PC-3 (cell line): ENCODE measurements around the gene CCL7.

Experiments
- EZH2phosphoT487 ChIP-seq: fragments of 300-600 bp; sonication (generic); IDR thresholded peaks from 2 replicates; pipeline ENCODE4 v1.6.1; 2018; ENCODE audit warnings: mild to moderate bottlenecking, antibody characterized with exemption, low read length, borderline replicate concordance
- TF ChIP-seq, protein P1 (sequence below): fragments of 300-600 bp; sonication (generic); conservative IDR thresholded peaks from 2 replicates; pipeline ENCODE4 v1.5.1; 2017; ENCODE audit warnings: antibody characterized with exemption, low read depth, mild to moderate bottlenecking, low read length

GRCh38 chr17:34269969-34270368 is at the start of gene CCL7:
- TF ChIP-seq, protein P1, sequence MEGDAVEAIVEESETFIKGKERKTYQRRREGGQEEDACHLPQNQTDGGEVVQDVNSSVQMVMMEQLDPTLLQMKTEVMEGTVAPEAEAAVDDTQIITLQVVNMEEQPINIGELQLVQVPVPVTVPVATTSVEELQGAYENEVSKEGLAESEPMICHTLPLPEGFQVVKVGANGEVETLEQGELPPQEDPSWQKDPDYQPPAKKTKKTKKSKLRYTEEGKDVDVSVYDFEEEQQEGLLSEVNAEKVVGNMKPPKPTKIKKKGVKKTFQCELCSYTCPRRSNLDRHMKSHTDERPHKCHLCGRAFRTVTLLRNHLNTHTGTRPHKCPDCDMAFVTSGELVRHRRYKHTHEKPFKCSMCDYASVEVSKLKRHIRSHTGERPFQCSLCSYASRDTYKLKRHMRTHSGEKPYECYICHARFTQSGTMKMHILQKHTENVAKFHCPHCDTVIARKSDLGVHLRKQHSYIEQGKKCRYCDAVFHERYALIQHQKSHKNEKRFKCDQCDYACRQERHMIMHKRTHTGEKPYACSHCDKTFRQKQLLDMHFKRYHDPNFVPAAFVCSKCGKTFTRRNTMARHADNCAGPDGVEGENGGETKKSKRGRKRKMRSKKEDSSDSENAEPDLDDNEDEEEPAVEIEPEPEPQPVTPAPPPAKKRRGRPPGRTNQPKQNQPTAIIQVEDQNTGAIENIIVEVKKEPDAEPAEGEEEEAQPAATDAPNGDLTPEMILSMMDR: no peak
- no peak for TF ChIP-seq EZH2phosphoT487
